Measurements from ENCODE around the gene TPCN2.

DNA sequence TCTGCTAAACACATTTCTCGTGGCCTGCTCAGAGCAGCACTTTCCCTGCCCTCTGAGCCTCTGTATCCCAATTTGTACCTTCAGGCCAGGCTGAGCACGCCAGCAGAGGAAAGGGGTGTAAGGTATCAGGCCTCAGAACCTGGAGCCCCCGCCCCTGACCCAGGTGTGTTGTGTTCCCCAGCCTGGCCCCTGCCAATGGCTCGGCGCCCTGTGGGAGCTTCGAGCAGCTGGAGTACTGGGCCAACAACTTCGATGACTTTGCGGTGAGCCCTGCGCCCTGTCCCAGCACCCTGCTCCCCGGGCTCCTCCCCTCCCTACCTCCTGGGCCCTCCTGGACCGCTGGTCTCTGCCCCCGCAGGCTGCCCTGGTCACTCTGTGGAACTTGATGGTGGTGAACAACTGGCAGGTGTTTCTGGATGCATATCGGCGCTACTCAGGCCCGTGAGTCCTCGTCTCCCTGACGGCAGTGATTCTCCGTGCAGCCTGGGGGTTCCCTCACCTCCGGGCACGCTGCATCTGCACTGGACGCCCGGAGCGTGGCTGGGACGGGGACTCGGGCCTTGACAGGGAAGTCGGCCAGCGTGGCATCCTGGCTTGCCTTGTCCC is 36.9 kb downstream of the TPCN2 start:
- TF ChIP-seq, protein P1, sequence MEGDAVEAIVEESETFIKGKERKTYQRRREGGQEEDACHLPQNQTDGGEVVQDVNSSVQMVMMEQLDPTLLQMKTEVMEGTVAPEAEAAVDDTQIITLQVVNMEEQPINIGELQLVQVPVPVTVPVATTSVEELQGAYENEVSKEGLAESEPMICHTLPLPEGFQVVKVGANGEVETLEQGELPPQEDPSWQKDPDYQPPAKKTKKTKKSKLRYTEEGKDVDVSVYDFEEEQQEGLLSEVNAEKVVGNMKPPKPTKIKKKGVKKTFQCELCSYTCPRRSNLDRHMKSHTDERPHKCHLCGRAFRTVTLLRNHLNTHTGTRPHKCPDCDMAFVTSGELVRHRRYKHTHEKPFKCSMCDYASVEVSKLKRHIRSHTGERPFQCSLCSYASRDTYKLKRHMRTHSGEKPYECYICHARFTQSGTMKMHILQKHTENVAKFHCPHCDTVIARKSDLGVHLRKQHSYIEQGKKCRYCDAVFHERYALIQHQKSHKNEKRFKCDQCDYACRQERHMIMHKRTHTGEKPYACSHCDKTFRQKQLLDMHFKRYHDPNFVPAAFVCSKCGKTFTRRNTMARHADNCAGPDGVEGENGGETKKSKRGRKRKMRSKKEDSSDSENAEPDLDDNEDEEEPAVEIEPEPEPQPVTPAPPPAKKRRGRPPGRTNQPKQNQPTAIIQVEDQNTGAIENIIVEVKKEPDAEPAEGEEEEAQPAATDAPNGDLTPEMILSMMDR (IDR thresholded peaks at IDR 0.05; ENCODE audit: low read depth, low read length) = no peak
- no peak for TF ChIP-seq POLR2A (IDR thresholded peaks at IDR 0.05; ENCODE audit: extremely low read depth, insufficient read length)
- TF ChIP-seq, protein P2, sequence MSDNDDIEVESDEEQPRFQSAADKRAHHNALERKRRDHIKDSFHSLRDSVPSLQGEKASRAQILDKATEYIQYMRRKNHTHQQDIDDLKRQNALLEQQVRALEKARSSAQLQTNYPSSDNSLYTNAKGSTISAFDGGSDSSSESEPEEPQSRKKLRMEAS (IDR thresholded peaks at IDR 0.05; ENCODE audit: low read depth, low read length) = no peak
- TF ChIP-seq MYC (IDR thresholded peaks at IDR 0.05; ENCODE audit: low read depth, low read length) = no peak
